ENCODE results near the gene CBX8.
A peak's percentile ranks its signal among the peaks of the same experiment; 100 is the strongest.
"Not testable (repeated sequence)": the region's sequence is repeated elsewhere in the genome, so short reads cannot be mapped to it uniquely, and the experiment has no call there.

CBX8 gene

DNA sequence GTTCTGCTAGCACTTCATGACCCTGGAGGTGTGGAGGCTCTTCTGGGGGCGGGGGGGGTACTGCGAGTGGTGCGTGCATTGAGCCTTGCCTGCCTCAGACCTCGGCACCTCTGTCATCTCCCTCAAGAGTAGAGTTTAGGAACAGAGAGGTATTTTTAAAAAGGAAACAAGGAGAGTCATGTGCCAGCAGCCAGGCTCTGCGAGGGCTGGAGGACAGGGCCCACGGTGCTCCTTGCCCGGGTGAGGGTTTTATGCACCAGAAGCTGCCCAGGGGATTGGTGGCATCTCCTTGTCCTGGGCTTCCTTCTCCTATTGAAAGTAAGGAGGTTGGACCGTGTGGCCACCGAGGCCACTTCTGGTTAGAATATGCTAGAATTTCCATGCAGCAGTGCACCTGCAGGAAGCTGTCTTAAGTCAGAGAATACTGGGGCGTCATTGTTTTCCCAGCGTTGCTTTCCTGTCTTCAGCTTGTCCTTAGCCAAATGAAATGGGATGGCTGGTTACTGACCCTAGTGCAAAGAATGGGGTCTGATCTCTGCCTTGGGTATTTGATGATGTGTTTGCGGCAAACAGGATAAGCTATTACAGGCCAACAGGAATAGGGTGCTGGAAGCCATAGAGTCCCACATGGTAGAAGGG lies 15.7 kb downstream of the CBX8 start:
- no peak for DNase-seq

DNA sequence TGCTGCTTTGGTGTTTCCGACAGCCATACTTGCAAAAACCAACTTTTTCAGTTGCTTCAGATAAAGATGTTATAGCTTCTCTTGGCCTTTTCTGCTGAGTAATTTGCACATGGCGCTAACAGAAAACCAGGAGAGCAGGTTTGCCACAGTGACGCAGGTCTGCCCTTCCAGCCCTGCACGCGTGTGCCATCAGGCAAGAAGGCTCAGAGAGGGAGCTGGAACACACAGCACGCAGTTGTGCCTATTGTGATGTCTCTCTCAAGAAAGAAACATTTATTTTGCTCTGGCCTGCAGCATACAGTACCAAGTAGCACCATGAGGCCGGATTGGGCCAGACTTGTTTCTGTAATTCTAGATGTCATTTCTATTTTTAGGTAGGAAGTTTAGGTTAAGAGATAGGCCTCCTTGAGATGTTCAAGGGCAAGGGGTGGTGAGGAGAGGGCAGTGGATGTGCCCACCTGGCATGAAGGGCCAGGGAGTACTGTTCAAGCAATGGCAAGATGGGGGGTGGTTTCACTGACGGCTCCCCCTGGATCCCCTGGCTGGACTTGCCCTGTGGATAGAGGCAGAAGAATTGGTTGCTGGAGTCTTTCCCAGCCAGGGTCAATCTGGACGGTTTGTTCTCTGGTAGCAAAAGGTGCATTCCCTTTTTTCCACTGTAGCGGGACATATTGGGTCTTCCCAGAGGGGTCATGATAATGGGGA lies 17.1 kb downstream of the CBX8 start:
- DNase-seq: no peak

DNA sequence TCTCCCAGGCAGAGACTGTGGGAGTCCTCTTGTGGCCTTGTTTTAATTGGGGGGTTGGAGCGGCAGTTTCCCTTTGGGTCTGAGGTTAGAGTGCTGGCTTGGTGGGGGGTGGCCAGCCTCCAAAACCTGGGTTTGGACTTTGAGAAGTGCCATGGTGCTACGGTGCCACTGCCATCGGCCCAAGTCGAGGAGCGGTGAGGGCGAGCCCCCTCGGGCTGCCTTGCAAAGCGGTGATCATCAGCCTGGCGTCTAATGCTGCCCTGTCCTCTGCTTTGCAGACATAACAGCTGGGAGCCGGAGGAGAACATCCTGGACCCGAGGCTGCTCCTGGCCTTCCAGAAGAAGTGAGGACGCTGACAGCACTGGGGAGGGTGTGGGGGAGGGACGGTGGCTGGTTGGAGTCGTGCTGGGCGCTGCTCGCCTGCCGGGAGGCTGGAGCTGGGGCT lies 17.8 kb downstream of the CBX8 start:
- no peak for DNase-seq

DNA sequence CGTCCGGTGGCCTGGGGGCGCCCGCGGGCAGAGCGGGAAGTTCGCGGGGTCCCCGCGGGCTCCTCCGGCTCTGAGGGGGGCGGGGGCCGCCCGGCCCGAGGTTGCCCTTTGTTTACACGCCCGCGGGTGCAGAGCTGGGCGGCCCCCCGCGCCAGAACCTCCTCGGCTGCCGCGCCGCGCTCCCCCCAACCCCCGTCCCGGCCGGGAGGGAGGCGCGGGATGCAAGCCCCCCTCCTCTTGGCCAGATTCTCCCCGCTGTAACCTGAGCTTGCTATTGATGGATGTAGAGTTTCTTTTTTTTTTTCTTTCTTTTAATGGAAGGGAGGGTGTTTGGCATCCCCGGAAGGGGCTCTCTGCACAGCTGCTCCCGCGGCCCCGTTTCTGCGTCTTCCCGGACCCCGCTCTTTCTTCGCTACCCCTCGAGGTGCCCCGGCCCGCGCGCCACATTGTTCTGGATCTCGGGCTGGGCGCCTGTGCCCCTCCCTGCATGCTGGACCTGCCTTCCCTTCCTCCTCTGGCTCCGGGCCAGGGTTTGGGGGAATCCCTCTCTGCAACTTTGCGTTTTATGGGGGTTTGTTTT lies 18.3 kb downstream of the CBX8 start:
- peak; percentile 81 for DNase-seq

DNA sequence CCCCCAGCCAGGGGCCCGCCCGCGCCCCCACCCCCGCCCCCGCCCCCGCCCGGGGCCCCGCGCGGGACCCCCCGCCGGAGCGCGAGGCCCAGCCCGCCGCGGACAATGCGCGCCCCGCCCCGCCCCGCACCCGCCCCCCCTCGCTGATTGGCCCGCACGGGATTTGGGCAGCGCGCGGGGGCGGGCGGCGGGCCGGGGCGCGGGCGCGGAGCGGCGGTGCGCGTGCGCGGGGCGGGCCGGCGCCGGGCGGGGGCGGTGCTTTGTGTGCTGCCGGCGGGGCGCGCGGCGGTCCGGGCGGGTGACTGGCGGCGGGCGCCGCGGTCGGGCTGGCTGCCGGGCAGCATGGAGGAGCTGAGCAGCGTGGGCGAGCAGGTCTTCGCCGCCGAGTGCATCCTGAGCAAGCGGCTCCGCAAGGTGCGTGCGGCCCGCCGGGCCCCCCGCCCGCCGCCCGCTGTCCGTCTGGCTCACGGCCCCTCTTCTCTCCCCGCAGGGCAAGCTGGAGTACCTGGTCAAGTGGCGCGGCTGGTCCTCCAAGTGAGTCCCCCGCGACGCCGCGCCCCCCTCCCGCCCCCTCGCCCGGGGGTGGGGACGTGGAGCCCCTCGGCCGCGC lies 18.9 kb downstream of the CBX8 start, which contains the start of gene CBX2:
TSS of gene CBX2 (plus strand) at position 255 of the 610 bp plus-strand sequence. CDS start at position 343, 88 bp downstream.
- peak; percentile 77 for DNase-seq

DNA sequence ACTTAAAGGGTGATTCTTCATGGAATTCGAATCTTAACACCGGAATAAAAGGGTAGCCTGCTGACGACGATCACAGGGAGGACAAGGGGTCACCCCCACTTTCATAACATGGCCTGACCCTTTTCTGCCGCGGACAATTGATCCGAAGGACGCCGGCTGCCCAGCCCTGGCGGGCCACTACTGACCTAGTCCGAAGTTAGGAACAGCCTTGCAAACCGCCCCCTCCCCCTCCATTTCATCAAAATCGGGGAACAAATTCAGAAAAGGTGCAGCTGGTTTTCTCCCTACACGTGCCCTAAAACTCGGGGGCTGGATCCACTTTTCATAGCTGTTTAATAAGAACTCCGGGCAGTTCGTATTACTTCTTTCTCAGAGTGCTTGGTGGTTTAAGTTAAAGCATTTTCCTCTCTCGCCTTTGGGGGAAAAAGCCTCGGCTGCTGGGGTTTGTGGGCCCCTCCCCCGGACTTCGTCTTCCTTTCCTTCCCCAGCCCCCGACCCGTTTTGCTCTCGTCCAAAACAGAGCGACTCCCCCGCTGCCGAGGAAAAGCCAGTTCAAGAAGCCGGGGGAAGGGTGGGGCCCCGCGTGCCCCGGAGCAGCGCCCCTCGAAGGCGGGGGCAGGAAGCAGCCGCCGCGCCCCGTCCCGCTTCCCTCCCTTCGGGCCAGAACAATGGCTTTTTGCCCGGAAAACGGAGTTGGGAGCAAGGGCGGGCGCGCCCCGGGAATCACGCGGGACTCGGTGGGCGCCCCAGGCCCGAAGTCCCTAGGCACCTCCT lies 19.6 kb downstream of the CBX8 start:
- peak; percentile 74 for DNase-seq

DNA sequence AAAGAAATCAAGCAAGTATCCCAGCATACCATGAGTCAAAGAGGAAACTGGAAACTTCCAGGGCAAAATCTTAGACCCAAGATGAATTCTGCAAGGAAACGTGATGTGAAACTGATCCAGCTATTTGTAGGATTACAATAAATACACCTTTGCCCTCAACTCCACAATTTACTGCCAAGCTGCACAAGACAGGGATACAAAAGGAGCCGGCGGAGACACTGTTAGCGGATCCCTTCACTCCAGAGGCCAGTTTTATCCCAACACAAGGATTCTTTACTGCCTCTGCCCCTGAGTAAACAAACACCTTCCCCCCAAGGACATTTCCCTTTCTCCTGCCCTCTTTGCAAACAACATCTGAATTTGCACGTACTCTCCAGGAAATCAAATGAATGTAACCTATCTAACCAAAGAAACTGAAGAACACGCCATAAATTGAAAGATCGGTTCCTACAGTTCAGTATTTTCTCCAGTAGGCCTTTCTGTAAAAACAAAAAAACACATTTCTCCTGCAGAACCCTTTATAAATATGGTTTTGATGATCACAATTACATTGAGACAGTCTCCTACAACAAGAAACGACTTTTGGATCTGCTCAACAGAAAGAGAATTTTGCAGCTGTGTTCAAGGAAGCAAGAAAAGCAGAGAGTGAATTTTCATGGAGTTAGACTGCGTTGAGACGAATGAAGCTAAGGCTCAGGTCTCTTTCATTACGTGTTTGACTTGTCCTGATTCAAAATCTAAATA lies 20.3 kb downstream of the CBX8 start:
- DNase-seq: peak; percentile 49

DNA sequence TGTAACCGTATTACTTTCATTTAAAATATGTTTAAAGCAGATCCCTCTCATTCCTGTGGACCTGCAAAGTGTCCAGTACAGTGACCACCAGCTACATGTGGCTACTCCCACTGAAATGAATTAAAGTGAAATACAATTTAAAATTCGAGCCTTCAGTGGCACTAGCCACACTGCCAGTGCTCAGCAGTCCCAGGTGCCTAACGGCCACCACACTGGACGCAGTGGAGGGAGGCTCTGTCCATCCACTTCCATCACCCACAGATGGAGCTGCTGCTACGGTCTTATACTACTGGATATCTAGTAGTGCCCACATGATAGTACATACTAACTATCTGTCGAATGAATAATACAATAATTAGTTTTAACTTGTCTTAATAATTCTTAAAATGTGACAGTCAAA lies 21.2 kb downstream of the CBX8 start:
- peak; percentile 14 for DNase-seq

DNA sequence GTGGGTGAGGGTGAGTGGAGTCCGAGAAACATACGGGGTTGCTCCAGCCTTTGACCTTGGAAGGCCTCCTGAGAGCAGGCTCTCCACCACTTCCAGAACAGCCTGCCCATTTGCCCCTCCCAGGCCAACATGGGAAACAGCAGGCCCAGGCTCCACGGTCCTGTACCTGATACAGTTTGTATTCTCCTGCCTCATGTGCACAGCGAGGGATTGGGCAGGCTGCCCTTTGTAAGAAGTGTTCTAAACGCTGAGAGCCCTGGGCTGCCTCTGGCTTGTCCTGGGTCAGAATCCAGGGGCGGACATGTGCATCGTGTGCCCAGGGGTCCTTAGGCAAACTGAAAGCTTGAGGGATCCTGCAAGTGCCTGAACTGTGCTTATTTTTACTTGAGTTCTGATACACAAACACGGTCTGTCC lies 22.3 kb downstream of the CBX8 start:
- DNase-seq: peak; percentile 18

DNA sequence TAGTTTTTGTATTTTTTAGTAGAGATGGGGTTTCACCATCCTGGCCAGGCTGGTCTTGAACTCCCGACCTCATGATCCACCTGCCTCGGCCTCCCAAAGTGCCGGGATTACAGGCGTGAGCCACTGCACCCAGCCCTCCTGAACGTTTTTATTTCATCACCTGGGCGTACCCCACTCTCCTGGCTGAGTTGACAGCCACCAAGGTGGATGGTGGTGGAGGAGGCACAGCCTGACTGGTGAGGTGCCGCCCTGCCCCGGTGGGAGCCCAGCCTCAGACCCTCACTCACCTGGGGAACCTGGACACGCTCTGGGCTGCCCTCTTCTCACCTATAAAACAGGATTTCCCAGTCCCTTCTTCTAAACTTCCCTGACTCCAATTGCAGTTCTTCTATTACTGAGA lies 24.2 kb downstream of the CBX8 start:
- DNase-seq: not testable (repeated sequence)

DNA sequence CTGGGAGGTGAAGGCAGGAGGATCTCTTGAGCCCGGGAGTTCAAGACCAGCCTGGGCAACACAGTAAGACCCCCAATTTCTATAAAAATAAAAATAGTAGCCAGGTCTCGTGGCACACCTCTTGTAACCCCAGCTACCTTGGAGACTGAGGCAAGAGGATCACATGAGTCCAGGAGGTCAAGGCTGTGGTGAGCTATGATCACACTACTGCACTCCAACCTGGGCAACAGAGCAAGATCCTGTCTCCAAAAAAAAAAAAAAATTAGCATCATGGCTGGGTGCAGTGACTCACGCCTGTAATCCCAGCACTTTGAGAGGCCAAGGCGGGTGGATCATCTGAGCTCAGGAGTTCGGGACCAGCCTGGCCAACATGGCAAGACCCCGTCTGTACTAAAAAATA lies 25.6 kb downstream of the CBX8 start:
- DNase-seq: no peak

DNA sequence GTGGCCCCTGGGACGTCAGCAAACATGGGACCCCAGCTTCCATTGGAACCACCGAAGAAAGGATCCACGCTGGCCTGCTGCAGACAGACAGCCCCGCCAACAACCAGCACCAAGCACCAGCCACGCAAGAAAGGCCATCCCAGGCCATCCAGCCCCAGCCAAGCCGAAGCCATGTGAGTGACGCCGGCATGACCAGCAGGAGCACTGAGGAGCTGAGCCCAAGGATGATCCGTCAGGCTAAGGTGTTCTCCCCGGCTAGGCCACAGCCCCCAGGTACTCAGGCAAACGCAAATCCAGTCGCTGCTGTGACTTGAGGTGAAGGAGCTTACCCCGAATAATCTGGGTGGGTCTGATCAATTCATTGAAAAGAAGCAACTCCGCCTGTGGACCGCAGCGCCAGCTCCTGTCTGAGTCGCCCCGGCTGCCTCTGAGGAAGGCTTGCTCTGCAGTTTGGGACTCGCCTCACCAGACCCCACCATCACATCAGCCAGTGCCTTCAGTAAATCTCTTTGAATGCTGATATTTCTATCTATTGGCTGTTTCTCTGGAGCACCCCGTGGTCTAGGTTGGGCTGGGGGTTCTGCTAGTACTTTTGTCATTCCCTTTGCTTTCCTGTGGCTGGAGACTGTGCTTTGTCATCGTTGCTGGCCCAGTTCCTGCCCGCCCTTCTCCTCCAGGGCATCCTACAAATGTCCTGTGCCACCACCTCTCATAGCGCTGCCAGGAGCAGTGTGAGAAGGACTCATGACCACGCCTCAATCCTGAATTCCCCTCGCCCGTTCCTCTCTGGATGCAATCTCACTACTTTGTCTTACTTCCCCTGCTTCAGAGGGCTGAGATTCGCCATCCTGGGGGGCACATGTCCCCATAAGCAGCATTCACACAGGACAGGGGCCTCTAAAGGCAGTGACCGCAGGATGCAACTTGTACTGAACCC lies 27.0 kb downstream of the CBX8 start:
- no peak for DNase-seq

DNA sequence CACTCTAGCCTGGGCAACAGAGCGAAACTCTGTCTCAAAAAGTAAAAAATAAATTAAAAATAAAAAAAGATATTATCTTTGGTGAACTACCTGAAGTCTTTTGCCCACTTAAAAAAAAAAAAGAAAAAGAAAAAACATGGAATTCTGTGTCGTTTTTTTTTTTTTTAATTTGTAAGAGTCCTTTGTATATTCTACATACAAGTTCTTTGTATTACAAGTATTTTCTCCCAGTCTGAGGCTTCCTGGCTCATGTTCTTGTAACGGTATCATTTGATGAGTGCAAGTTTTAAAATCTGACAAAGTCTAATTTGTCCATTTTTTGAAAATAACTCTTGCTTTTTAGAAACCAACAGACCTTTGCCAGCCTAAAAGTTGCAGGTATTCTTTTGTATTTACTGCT lies 31.2 kb downstream of the CBX8 start:
- no peak for DNase-seq

DNA sequence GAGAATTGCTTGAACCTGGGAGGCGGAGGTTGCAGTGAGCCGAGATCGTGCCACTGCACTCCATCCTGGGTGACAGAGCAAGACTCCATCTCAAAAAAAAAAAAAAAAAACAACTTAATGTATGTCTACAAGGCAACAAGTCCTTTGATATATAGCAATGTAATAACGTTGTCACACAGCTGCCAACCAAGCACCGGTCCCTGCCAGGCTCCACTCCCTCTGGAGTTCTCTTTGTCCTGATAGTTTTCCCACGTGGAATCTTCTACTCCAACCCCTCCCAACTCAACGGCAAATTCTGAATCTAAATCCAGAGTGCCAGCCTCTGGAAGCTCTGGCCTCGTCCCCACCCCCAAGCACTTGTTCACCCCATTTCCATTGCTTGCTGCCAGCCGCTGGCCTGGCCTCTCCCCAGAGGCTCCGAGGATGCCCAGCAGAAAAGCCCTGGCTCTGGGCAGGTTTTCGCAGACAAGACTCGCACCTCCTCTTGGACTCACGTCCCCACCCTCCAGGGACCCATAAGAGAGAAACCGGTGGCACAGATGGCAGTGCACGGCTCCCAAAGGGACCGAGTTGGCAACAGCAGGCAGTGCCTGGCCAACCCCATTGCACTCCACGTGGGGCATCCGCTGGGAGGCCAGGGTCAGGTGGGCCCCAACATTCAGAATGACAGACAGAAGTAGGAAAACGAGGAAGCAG lies 34.8 kb downstream of the CBX8 start:
- no peak for DNase-seq

DNA sequence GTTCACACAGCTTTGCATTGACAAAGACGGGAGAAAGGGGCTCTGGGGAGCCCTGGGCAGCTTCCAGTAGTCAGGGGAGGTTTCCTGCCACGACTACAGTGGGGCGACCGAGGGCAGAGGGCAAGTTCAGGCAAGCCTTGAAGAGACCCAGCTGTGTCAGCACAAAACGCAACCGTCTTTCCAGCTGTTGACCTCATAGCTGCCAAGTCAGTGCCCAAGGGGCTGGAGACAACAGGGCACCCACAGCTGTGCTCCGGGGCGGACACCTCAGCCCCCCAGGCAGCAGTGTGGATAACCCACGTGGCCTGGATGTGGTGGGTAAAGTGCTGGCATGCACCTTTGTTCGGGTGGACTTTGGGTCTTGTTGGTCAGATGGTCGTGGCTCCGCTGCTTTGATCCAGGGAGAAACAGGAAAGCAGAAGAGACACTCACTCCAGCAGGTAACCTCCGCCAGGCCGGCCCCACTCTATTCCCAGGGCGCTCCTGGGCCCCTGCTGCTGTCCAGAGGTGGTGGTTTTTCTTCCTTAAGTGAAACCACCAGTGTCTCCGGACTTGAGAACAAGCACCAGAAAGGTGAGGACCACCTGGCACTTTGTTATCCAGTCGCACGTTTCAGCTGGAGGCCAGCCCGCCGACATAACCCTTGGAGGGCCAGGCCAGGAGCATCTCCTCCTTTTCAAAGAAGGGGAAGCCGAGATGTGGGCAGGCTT lies 36.5 kb downstream of the CBX8 start:
- DNase-seq: no peak

DNA sequence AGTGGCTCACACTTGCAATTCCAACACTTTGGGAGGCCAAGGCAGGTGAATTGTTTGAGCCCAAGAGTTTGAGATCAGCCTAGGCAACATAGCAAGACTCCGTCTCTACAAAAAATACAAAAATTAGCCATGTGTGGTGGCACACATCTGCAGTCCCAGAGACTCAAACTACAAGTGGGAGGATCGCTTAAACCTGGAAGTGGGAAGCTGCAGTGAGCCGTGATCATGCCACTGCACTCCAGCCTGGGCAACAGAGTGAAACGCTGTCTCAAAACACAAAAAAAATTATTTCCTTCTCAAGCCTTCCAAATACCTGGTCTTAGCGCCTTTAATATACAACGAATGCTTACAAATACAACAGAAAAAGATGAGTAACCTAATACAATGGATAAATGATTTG lies 38.6 kb downstream of the CBX8 start:
- no peak for DNase-seq

DNA sequence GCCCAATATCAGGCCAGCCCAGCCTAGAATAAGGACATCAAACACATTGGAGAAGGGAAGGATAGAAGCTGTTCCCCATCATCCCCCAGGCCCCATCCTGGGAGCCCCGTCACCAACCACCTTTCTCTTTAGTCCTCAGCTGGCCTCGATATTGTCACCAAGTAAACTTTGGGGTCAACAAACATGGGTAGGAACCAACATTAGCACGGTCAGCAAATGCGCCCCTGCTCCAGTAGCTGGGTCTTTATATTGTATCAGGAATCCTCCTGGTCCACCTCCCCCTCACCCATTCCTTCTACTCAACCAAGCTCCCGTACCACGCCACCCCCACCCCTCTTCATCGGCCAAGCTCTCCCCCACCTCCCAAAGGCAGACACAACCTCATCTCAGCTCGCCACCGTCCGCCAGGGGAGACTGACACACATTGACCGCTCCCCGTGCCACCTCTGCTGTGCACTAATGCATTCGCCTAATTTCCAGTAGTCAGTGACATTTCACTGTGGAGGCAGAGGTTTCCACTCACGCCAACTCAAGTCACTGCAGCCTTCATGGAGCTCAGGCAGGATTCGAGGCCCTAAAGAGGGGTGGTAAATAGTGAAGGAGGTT lies 39.6 kb downstream of the CBX8 start:
- DNase-seq: no peak

DNA sequence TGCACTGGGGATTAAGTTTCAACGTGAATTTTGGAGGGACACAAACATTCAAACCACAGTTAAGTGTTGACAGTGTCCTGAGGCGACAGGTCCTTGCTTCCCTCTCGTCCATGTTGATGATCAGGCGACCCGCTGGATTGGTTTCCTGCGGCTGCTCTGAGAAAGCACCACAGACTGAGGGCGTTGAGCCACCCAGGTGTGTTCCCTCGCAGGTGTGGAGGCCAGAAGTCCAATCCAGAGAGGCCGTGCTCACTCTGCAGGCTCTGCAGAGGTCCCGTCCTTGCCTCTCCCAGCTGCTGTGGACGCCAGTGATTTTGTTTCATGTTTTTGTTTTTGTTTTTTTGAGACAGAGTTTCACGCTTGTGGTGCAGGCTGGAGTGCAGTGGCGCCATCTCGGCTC lies 41.3 kb downstream of the CBX8 start:
- DNase-seq: no peak

DNA sequence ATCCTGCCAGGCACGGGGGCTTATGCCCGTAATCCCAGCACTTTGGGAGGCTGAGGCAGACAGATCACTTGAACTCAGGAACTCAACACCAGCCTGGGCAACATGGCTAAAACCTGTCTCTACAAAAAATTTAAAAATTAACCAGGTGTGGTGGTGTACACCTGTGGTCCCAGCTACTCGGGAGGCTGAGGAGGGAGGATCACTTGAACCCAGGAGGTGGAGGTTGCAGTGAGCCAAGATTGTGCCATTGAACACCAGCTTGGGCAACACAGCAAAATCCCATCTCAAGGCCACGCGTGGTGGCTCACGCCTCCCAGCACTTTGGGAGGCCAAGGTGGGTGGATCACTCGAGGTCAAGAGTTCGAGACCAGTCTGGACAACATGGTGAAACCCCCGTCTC lies 42.0 kb downstream of the CBX8 start:
- not testable (repeated sequence) for DNase-seq
